HG03095 (cell line): ENCODE results near the gene IL6R.
"Not testable (repeated sequence)": the region's sequence is repeated elsewhere in the genome, so short reads cannot be mapped to it uniquely, and the experiment has no call there.

Experiments used
- ATAC-seq: cut with Tn5 transposase; IDR thresholded peaks from one replicate; pipeline ENCODE4 v1.9.1; 2021; ENCODE audit warnings: moderate library complexity; ENCODE audit not compliant: unreplicated experiment

IL6R gene

DNA sequence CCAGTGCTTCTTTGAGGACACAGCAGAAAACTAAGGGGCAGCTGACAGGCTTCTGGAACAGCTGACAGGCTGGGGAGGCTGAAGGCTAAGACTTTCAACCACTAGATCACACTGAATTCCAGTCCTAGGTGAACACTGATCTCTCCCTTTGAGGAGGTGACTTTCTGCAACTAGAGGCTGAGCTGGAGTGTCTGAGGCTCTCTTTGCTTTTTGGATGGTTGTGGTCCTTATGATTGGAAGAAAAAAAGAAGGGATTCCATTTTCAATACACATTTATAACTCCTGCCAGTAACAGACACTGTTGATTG, 1.4 kb downstream of the IL6R start:
- ATAC-seq = no peak

DNA sequence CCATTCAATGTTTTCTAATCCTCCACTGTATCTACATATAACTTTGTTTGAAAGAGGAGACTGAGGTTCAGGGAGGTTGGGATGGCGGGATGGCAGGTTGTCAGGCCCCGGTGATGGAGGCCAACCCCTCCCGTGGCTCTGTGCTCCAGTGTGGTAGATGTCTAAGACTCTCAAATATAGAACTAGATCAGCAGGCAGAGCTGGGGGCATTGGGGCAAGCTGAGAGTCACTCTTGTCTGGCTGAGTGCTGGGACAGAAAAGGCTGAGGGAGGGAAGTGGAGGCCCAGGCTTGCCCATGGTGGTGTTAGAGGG, 1.7 kb downstream of the IL6R start:
- ATAC-seq = no peak

DNA sequence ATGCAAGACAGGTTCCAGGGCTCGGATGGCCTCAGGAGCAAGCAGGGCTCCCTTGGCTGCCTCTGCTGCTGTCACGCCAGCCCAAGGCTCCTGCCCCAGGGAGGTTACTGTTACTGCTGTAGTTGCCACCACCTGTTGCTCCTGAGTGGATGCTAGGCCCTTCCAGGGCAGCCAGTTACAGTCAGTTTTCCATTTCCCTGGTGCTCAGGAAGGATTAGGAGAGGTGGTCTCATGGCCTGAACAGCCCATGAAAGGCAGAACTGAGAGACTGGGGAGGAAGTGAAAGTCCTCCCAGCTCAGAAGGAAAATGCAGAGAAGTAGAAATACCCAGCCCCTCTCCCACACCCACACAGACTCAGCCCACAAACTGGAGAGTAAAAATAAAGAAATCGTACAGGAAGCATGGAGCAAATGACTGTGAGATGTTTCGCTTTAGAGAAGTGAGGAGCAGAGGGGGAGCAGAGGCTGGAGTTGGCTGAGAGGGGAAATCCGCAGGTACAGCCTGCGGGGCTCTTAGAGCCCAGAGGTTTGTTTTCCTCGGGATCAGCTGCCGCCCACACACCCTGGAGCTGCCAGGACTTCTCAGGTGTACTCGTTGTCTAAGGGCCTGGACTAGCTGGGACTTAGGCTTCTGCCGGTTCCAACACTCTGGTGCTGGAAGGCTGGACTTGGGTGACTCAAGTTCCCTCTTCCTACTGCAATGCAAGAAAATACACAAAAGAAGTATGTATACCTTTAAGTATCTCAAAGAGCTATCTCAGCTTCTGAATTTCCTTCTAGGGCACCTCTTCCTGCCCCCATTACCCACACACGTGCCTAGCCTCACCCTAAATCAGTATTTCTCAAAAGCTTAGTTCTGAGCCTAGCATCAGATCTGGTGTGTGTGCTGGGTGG, 2.3 kb downstream of the IL6R start:
- ATAC-seq = no peak

DNA sequence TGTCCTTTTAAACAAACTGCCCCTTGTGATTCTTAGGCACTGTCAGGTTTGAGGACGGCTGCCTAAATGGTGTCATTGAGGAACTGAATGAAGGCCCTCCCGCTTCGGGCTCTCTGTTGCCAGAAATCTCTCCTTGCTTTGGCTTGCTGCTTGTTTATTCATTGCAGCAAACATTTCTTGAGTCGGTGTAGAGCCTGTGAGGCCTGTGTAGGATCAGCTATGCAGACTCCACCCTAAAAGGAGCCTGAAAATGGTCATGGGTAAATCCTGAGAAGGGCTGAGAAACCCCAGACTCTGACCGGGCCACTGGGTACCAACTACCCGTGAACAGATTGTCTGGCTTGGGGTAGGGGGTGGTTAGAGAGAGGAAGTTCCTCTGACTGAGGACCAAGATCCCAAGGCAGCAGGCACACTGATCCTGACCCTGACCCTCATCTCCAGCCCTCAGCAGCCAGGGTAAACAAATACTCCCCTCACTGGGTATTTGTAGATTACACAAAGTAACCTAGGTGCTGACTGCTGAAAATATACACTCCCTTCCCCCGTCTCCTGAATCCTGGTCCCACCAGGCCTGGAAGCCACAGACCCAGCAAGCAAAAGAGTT, 3.1 kb downstream of the IL6R start:
- no peak for ATAC-seq

DNA sequence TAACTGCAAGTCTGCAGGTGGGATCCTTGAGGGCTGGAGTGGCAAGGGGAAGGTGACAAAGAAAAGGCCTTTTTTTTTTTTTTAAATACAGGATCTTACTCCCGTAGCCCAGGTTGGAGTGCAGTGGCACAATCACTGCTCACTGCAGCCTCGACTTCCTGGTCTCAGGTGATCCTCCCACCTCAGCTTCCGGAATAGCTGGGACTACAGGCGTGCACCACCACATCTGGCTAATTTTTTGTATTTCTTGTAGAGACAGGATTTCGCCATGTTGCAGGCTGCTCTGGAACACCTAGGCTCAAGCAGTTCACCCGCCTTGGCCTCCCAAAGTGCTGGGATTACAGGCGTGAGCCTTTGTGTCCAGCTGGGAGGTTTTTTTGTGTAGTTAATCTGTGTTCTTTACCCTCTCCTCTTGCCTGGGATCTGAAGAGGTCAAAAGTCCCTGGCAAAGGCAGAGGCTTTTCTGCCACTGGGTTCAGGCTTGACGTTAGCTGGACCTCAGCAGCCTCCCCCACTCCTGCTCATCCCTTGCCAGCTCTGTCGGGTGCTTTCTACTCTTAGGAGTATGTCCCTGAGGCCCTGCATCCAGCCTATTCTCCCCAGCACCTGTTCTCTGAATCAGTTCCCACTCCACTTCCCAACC, 5.2 kb downstream of the IL6R start:
- no peak for ATAC-seq

DNA sequence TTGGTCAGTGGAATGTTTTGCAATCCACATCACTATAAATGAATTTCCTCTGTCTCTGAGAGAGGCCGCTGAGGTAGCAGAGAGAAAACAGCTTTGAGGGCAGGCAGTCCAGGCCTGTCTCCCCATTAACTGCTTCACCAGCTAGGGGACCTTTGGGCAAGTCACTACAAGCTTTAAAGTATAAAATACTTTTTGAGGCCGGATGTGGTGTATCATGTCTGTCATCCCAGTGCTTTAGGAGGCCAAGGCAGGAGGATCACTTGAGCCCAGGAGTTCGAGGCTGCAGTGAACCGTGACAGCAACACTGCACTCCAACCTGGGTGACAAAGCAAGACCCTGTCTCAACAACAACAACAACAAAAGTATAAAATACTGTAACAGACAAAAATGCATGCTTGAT, 6.4 kb downstream of the IL6R start:
- ATAC-seq = no peak

DNA sequence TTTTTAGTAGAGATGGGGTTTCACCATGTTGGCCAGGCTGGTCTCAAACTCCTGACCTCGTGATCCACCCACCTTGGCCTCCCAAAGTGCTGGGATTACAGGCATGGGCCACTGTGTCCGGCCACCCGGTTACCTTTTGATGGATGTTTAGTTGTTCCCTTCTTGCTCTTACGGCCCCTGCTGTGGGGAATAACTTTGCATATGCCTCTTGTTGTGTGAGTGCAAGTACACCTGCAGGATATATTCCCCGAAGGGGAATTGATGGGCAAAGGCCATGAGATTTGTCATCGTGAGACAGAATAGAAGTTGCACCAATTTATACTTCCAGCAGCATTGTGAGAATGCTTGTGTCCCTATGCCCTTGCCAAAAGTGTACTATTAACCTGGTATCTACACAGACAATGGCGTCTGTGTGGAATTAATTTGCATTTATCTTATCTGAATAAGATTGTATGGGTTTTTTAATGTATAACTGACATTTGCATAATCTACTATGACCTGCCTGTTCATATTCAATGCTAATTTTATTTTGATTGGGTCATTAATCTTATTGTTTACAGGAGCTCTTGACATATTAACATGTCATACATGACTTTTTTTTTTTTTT, 8.1 kb downstream of the IL6R start:
- no peak for ATAC-seq

DNA sequence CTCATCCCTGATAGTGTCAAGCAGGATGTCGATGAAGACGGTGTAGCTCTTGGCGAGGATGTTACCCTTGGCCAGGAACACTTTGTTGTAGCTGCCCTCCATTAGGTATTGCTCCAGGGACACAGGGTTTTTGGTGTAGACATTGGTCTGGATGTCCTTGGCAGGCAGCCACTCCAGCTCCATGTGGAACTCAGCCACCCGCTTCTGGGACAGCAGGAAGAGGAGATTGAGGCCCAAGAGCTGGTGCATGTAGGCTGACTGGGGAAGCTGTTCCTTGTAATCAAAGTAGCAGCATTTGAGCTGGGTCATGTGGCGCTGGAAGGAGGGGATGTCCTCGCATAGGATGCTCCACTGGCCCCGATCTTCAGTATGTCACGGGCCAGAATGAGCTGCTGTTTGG, 9.5 kb downstream of the IL6R start:
- ATAC-seq = no peak

DNA sequence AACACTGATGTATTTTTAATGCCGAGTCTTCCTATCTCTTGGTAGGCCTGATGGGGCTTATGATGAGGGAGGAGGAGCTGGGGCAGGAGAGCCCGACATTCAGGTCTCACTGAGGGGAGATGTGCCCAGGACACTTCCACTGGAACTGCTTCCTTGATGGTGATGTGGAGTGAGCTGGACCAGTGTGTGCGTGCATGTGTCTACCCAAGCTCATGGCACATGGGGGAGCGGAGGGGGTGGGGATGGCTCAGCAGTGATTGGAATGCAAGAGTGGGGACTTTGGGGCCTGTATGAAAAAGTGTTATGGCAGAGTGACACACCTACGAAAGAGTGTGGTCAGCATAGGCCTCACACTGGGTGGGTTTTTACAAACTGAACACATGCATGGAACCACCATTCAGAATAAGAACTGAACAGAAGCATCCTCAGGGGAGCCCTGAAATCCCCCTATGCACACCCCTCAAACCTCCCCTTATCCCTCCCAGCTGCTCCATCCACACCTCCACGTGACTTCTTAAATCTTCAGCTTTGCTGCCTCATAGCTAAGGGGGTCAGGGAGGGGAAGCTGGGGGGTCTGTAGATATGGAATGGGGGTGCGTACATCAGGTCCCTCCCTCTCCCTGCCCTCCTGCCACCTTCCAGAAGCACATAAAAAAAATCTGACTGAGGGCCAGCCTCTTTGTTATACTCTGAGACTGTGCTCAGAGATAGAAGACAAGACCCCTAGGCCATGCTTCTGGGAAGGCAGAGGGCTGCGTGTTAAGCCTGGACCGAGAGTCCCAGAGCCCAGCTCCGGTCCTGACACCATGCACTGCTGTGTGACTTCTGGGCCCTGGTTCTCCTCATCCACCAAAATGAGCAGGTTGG, 11.6 kb downstream of the IL6R start:
- ATAC-seq = no peak

DNA sequence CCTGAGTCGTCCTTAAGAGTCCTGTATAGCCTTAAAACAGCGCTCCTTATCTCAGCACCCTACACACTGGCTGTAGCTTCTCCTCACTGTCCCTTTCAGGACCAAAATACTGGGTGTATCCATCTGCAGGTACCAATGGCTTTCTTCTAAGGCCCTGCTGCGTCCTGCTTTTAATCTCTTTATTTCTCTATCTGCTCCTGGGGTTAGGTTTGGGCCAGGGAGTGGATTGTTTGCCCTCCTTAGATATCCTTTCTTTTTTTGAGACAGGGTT, 12.1 kb downstream of the IL6R start:
- no peak for ATAC-seq

DNA sequence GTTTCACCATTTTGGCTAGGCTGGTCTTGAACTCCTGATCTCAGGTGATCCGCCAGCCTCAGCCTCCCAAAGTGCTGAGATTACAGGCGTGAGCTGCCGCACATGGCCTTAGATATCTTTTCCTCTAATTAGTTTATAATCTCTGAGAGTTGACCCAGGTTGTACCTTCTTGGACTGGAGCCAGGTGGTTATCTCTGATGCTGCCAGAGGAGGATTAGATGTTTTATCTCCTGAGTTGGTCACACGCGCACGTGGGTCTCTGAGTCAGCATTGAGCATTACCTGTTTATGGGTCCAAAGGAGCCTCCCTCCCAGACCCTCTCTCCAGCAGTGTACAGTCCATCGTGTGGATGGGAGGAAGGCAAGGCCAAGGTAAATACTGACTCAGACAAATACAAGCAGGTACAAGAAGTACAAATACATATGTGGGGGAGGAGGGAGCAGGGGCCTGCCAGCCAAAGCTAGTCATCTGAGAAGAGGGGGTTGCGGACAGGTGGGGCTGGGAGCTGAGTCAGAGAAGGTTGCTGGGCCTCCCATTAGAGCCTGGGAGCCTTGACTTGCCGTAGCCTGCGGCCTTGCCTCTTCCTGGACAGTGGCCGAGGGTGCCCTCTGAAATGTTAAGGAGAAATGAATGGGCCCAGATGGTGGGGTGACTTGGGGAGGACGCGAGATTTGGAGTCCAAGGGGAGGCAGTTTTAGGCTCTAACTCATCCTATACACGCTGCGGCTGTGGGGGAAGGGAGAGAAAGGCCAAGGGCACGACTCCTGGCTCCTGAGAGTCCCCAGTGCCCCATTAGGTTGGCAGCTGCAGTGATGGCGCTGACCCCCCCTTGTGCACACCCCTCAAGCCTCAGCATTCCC, 13.1 kb downstream of the IL6R start:
- no peak for ATAC-seq

DNA sequence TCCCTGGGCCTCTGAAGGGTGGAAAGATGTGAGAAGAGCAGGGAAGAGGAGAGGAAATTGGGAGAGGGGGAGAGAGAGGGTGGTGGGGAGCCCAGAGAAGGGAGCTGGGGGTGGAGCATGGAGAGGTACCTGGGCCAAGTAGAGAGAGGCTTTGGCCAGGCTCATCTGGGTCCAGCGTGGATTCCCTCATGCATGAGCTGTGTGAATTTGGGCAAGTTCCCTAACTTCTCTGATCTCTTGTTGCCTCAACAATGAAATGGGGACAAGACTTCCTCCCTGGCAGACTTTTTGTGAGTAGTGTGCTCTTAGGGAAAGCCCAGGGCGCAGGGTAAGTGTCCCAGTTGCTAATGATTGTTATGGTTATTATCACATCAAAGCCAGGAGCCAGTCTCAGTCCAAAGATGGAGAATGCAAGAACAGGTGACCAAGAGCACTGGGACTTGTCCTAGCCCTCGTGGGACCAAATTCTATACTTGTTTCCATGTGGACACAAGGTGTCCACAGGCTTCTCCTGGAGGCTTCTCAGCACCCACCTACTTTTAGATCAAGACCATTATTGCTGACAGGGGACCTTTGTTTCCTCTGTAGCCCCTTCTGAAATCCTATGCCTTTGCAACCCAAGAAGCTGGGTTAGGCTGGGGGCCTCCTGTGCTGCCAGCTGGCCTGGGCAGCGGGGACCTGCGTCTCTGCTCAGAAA, 13.9 kb downstream of the IL6R start:
- ATAC-seq = no peak

DNA sequence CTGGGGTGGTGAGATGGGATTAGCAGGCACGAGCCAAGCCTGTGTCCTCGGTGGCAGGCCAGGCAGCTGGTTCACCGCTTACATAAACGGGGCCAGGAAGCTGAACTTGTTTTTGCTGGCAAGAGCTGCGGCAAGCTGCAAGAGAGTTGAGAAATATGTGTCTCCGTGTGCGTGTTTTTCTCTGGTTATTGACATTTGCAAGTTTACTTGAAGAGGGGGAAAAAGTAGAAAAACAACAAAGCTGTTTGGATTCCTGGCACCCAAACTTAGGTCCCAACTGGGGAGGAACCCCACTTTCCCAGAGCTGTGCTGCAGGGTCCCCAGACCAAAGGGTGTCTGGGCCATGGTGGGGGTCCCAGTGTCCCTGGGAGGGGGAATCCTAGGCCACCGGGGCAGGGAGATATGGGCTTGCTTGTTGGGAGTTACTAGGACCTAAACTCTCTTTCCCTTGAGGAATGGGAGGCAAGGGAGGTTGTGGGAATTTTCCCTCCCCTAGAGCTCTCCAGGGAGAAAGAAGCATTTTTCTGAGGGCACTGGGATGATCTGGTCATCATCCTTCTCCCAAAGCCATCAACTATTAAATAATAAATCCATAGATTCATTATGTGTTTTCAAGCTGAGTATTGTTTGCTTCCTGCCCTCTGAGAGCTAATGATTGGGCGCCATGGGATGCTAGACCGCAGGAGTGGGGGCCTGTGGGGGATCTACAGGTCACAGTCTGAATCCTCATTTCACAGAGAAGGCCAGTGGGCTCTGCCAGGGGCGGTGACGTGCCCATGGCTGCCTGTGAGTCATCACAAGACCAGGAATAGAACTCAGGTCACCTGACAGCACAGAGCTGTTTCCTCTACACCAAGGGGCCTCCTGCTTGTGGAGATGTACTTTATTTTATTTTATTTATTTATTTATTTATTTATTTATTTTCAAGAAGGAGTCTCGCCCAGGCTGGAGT, 14.8 kb downstream of the IL6R start:
- peak; percentile 53 for ATAC-seq

DNA sequence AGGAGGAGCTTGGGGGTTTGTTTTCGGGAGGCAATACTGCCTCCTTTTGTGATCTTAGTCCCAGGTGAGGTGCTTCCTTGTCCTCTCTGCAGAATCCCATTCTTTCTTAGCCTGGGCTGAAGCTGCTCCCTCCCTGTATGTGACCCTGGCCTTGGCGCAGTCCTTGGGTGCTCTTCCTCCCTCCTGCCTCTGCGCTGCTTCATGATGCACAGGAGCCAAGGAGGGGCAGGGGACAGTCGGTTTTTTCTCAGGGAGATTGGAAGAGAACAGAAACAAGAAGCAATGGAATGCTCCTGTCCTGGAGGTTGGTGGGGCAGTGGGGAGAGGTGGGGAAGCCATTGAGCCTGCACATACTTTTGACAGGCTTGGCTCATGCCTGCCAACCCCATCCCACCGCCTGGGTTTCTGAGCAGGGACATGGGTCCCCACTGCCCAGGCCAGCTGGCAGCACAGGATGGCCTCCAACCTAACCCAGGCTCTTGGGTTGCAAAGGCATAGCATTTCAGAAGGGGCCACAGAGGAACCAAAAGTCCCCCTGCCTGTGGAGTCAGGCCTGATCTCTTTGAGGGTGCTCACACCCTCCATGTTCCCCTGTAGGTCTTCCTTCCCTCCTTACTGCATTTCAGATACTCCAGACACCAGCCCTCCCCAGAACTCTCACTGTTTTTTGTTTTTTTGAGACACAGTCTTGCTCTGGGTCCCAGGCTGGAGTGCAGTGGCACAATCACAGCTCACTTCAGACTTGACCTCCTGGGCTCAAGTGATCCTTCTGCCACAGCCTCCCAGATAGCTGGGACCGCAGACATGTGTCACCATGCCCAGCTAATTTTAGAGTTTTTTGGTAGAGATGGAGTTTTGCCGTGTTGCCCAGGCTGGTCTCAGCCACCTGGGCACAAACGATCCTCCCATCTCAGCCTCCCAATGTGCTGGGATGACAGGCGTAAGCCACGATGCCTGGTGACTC, 16.1 kb downstream of the IL6R start:
- no peak for ATAC-seq

DNA sequence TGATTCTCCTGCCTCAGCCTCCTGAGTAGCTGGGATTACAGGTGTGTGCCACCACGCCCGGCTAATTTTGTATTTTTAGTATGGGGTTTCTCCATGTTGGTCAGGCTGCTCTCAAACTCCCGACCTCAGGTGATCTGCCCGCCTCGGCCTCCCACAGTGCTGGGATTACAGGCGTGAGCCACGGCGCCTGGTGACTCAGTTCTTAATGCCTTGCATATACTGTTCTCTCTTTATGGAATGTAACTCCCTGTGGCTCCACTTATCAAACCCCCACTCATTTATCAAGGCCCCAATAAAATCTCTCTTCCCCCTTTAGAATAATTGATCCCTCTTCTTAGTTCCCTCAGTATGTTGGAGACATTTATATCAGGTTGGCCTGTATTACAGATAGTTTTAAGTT, 16.9 kb downstream of the IL6R start:
- ATAC-seq = not testable (repeated sequence)

DNA sequence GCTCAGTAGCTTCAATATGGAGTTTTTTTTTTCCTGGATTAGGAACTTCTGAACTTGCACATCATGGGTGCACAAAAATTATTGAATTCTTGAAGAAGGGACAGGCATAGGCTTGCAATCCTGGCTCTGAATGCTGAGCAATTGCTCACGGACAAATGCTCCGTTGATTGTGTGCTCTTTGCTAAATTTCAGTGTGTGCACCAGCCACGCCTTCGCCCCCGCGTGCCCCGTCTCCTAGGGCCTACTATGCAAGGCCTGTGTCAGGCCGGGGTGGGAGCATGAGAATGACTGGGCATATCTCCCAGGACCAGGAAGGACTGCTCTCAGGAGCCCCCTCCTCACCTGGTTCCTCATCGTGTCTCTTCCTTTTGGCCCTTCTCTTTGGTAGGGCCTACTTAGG, 17.4 kb downstream of the IL6R start:
- no peak for ATAC-seq

DNA sequence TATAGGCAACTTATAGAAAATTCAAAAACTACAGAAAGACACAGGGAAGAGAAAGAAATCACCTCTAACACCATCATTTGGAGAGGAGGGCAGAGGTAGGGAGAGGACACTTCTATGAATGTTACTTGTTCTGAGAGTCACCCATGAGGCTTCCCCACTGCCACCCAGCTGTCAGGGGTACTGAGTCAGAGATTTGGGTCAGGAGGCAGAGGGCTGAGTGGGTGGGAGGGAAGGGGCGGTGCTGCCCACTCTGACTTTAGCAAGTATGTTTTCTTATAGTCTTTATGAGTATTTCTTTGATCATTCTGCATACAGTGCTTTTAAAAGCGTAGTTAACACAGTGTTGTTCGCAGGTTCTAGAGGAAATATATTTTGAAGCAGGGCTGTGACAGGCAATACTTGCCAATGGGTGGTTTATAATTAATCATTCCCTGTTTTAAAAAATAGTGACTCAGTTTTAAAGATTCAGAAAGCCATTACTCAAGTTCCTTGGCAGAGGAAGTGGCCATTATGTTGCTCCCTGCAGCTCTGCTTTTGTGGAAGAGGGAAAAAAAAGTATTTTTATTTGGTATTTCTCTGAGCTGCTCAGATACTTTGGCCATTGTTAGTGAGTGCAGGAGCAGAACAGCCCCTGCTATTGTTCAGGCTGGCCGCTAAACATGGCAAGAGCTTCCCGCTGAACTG, 18.3 kb downstream of the IL6R start:
- ATAC-seq = no peak
